K562 (cell line): ENCODE measurements around the gene EFEMP2. TPM values are rescaled to one million over a fixed set of nuclear protein-coding genes. Genes with fewer than 3 reads are reported as not detected.

Experiments
- C11orf30 ChIP-seq: fragments of 450-650 bp; IDR thresholded peaks from 2 replicates; pipeline ENCODE4 v1.6.1; 2016; ENCODE audit warnings: low read depth, mild to moderate bottlenecking
- ETS1 ChIP-seq: conservative IDR thresholded peaks from 2 replicates; pipeline ENCODE4 v1.6.1; 2011; ENCODE audit warnings: low read depth, mild to moderate bottlenecking, low read length; ENCODE audit not compliant: control insufficient read depth
- GABPA ChIP-seq: fragments of 200-800 bp; sonication (Bioruptor generic); conservative IDR thresholded peaks from 2 replicates; pipeline ENCODE4 v1.6.1; 2016; ENCODE audit warnings: low read depth, missing genetic modification characterization, missing compliant biosample characterization
- HNRNPH1 ChIP-seq: fragments of 200-400 bp; formaldehyde crosslinking; optimal IDR thresholded peaks from 2 replicates; pipeline ENCODE3; 2017; ENCODE audit warnings: low read depth, mild to moderate bottlenecking, low read length, moderate library complexity
- IFI16 ChIP-seq: fragments of 250-450 bp; sonication (Bioruptor Pico); IDR thresholded peaks from 2 replicates; pipeline ENCODE4 v2.1.2; 2022; ENCODE audit warnings: mild to moderate bottlenecking, inconsistent platforms
- JUN ChIP-seq, 2 experiments: sonication (generic) in 1 of 2; formaldehyde crosslinking in 1 of 2; IDR thresholded peaks; 2 replicates each; pipeline versions ENCODE4 v1.6.1 to v1.8.0; 2012 to 2022; ENCODE audit warnings: borderline replicate concordance in 2 of 2, mild to moderate bottlenecking in 2 of 2, improper control_type of control experiment in 1 of 2, low read depth in 1 of 2, low read length in 1 of 2, missing genetic modification reagents in 1 of 2
- POLR2AphosphoS2 ChIP-seq: IDR thresholded peaks from 2 replicates; pipeline ENCODE4 v1.6.1; 2012; ENCODE audit warnings: low read length, improper control_type of control experiment
- SIX5 ChIP-seq, 2 experiments: IDR thresholded peaks; 2 replicates each; pipeline ENCODE4 v1.6.1; 2011; ENCODE audit warnings: low read length in 2 of 2, borderline replicate concordance in 1 of 2, low read depth in 1 of 2, mild to moderate bottlenecking in 1 of 2, moderate library complexity in 1 of 2; ENCODE audit not compliant: insufficient read depth in 1 of 2
- STAG1 ChIP-seq: sonication (generic); formaldehyde crosslinking; IDR thresholded peaks from 2 replicates; pipeline ENCODE4 v1.5.0; 2020; ENCODE audit warnings: missing genetic modification reagents, borderline replicate concordance
- TSHZ1 ChIP-seq: fragments of 250-450 bp; sonication (Bioruptor Pico); IDR thresholded peaks from 2 replicates; pipeline ENCODE4 v1.4.0; 2020; ENCODE audit warnings: mild to moderate bottlenecking, moderate library complexity
- ZBTB26 ChIP-seq: fragments of 450-650 bp; formaldehyde crosslinking; IDR thresholded peaks from 2 replicates; pipeline ENCODE4 v1.4.0; 2022; ENCODE audit warnings: missing genetic modification characterization
- ZEB2 ChIP-seq: fragments of 450-650 bp; IDR thresholded peaks from 2 replicates; pipeline ENCODE4 v1.6.1; 2016
- ZNF316 ChIP-seq: fragments of 450-650 bp; IDR thresholded peaks from 2 replicates; pipeline ENCODE4 v1.6.1; 2016
- ZNF395 ChIP-seq: fragments of 200-800 bp; sonication (Bioruptor generic); IDR thresholded peaks from 2 replicates; pipeline ENCODE4 v1.6.1; 2017; ENCODE audit warnings: missing genetic modification characterization, missing compliant biosample characterization
- polyA plus RNA-seq, 8 experiments: library from polyadenylated mRNA; depleted of rRNA in 4 of 8; stranded (reverse) in 5 of 8; unstranded in 3 of 8; fragments of >200 nt; fragmentation: Nextera tagmentation in 2 of 8; fragmentation: Illumina TruSeq in 1 of 8; extraction: Ambion mirVana in 2 of 8; extraction: Trizol in 1 of 8; gene quantifications; 2 replicates each; pipeline versions ENCODE4 v1.2.1 to v1.2.3, GENCODE V29; 2011 to 2014; ENCODE audit warnings: inconsistent platforms in 1 of 8, missing spikeins in 1 of 8
- total RNA-seq, 7 experiments: library from RNA; depleted of rRNA in 6 of 7; stranded (reverse); fragments of >200 nt in 6 of 7; fragmentation: Illumina TruSeq in 2 of 7; extraction: Trizol in 2 of 7; gene quantifications; 2 replicates each; pipeline versions ENCODE4 v1.2.1 to v1.2.3, GENCODE V29; 2011 to 2021; ENCODE audit warnings: low replicate concordance in 1 of 7
- TF ChIP-seq, protein P1 (sequence below): fragments of 450-650 bp; IDR thresholded peaks from 2 replicates; pipeline ENCODE4 v1.7.1; 2018; ENCODE audit warnings: mild to moderate bottlenecking, low read depth; ENCODE audit not compliant: partially characterized antibody
- TF ChIP-seq, protein P2 (sequence below): IDR thresholded peaks from 2 replicates; pipeline ENCODE4 v1.6.1; 2011; ENCODE audit not compliant: insufficient read length; ENCODE audit errors: extremely low read depth

EFEMP2 gene
- total and polyA plus RNA-seq, 9 of the 15 experiments (the other 6 are each of a cell fraction or from before 2014, with no cell fraction given), result 0.07 to 2.9 (median 0.69) TPM; not detected in 1

DNA sequence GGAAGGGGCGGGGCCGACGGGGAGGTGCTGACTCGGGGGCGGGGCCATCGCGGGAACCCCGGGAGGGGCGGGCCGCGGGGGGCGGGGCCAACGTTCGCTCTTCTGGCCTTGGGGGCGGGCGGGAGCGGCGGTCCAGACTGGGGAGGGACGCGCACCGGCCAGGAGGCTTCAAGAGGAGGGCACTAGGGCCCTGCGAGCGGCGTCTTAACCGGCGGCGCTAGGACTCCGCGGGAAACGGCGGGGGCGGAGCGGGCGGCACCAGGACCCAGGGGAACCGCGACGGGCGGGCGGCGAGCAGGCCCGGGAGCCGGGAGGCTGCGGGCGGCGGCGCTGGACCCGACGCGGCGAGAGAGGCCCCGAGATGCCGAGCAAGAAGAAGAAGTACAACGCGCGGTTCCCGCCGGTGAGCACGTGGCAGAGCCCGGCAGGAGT, 46.6 kb upstream of the EFEMP2 start, which contains the start of gene DRAP1 (continued):
- peak; percentile 56; the same call in 1 of the 2 replicates for TF ChIP-seq ETS1
- TF ChIP-seq, protein P1, sequence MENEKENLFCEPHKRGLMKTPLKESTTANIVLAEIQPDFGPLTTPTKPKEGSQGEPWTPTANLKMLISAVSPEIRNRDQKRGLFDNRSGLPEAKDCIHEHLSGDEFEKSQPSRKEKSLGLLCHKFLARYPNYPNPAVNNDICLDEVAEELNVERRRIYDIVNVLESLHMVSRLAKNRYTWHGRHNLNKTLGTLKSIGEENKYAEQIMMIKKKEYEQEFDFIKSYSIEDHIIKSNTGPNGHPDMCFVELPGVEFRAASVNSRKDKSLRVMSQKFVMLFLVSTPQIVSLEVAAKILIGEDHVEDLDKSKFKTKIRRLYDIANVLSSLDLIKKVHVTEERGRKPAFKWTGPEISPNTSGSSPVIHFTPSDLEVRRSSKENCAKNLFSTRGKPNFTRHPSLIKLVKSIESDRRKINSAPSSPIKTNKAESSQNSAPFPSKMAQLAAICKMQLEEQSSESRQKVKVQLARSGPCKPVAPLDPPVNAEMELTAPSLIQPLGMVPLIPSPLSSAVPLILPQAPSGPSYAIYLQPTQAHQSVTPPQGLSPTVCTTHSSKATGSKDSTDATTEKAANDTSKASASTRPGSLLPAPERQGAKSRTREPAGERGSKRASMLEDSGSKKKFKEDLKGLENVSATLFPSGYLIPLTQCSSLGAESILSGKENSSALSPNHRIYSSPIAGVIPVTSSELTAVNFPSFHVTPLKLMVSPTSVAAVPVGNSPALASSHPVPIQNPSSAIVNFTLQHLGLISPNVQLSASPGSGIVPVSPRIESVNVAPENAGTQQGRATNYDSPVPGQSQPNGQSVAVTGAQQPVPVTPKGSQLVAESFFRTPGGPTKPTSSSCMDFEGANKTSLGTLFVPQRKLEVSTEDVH, result peak; percentile 46
- no peak for TF ChIP-seq POLR2AphosphoS2
- 0 out of 2 replicates have a peak, but pooled peaks have one; percentile 85 for TF ChIP-seq ZNF395 (CRISPR knock-in tag)
- no peak for TF ChIP-seq IFI16 (CRISPR knock-in tag)
- TF ChIP-seq ZEB2, result no peak
- no peak for TF ChIP-seq HNRNPH1
- TF ChIP-seq ZNF316, result no peak
- TF ChIP-seq STAG1 (CRISPR knock-in tag), result no peak
- TF ChIP-seq, protein P2, sequence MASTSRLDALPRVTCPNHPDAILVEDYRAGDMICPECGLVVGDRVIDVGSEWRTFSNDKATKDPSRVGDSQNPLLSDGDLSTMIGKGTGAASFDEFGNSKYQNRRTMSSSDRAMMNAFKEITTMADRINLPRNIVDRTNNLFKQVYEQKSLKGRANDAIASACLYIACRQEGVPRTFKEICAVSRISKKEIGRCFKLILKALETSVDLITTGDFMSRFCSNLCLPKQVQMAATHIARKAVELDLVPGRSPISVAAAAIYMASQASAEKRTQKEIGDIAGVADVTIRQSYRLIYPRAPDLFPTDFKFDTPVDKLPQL, result no peak
- peak; percentile 70; the same call in 1 of the 2 replicates for TF ChIP-seq JUN (IDR thresholded peaks at IDR 0.05; ENCODE audit: borderline replicate concordance, low read depth, low read length)
- TF ChIP-seq JUN (CRISPR knock-in tag; IDR thresholded peaks at IDR 0.05; ENCODE audit: borderline replicate concordance), result 0 out of 2 replicates have a peak, but pooled peaks have one; percentile 7
- no peak for TF ChIP-seq TSHZ1 (CRISPR knock-in tag)
- TF ChIP-seq C11orf30, result no peak
- no peak for TF ChIP-seq ZBTB26 (CRISPR knock-in tag)
- TF ChIP-seq GABPA, result peak; percentile 75
- TF ChIP-seq SIX5 (IDR thresholded peaks at IDR 0.05; ENCODE audit: borderline replicate concordance in 1 of 2, insufficient read depth in 1 of 2, low read depth in 1 of 2, low read length in 2 of 2), result no peak
